HCT116 (cell line): ENCODE results near the gene SEC24B. TPM values are rescaled to one million over a fixed set of nuclear protein-coding genes. Genes with fewer than 3 reads are reported as not detected.

Source experiments
- ATAC-seq: fragments of 200-7000 bp; cut with Tn5 transposase; 2 replicates; pipeline ENCODE4 v1.9.1; 2020; ENCODE audit warnings: mild to moderate bottlenecking, moderate library complexity
- BruUV-seq: library from RNA; stranded (reverse); fragments of 400-500 nt; replicated peaks from 2 replicates; lab custom pipeline; 2021; lab: Mats Ljungman, UMichigan
- CTCF ChIA-PET: fragments of 300-600 bp; sonication (Branson Sonifier 250); formaldehyde crosslinking; loops from one replicate; lab custom pipeline; 2021; ENCODE audit warnings: antibody characterized with exemption; lab: Charles Lee
- POLR2A ChIA-PET: fragments of 300-600, 350-600 bp; sonication (Branson Sonifier 250); formaldehyde crosslinking; loops from one replicate; lab custom pipeline; 2021; ENCODE audit warnings: antibody characterized with exemption; lab: Charles Lee
- RAD21 ChIA-PET, 2 experiments: fragments of 300-600 bp; sonication (Branson Sonifier 250); formaldehyde crosslinking; loops; one replicate each; lab custom pipeline; 2023; ENCODE audit warnings: low total read pairs in 2 of 2; ENCODE audit not compliant: uncharacterized antibody in 2 of 2, unreplicated experiment in 2 of 2, low non-redundant PET in 1 of 2; lab: Charles Lee
- DNase-seq: peaks from one replicate; pipeline ENCODE4 v3.0.0-alpha.2; 2010; ENCODE audit warnings: low read depth, low spot score
- H2AFZ ChIP-seq: fragments of 200-600 bp; shearing (Covaris generic), sonication (generic); 2 replicates; pipeline ENCODE4 v1.6.1; 2017; ENCODE audit warnings: low read depth, mixed run types, mixed read lengths, antibody characterized with exemption, low read length; ENCODE audit not compliant: poor library complexity, severe bottlenecking
- H3K27ac ChIP-seq: 2 replicates; pipeline ENCODE4 v1.5.1; 2012; ENCODE audit warnings: low read depth, low read length
- H3K27me3 ChIP-seq: fragments of 200-600 bp; sonication (generic); 2 replicates; pipeline ENCODE4 v1.6.1; 2016; ENCODE audit warnings: mixed run types, low read length, mixed read lengths; ENCODE audit not compliant: insufficient read depth
- H3K36me3 ChIP-seq, 2 experiments: fragments of 200-500 bp in 1 of 2; fragments of 200-600 bp in 1 of 2; sonication (Bioruptor generic) in 1 of 2; sonication (generic) in 1 of 2; 2 replicates each; pipeline versions ENCODE4 v1.5.1 to v1.6.1; 2014 to 2016; ENCODE audit warnings: low read length in 2 of 2, inconsistent platforms in 1 of 2, mixed read lengths in 1 of 2, mixed run types in 1 of 2; ENCODE audit not compliant: insufficient read depth in 2 of 2, control insufficient read depth in 1 of 2
- H3K4me1 ChIP-seq, 2 experiments: fragments of 200-600 bp in 1 of 2; sonication (generic) in 1 of 2; 2 replicates each; pipeline versions ENCODE4 v1.5.1 to v1.6.1; 2012 to 2017; ENCODE audit warnings: low read length in 2 of 2, inconsistent platforms in 1 of 2, mild to moderate bottlenecking in 1 of 2, mixed read lengths in 1 of 2, mixed run types in 1 of 2, moderate library complexity in 1 of 2; ENCODE audit not compliant: insufficient read depth in 2 of 2, control insufficient read depth in 1 of 2
- H3K4me2 ChIP-seq: fragments of 200-600 bp; sonication (generic); 2 replicates; pipeline ENCODE4 v1.6.1; 2017; ENCODE audit warnings: mixed run types, low read length, mixed read lengths
- H3K4me3 ChIP-seq, 2 experiments: fragments of 200-600 bp in 1 of 2; sonication (generic) in 1 of 2; replicated peaks in 1 of 2; 2 replicates each; pipeline ENCODE4 v1.5.1; 2011 to 2016; ENCODE audit warnings: low read length in 2 of 2, control low read depth in 1 of 2, low read depth in 1 of 2, mild to moderate bottlenecking in 1 of 2, mixed read lengths in 1 of 2, mixed run types in 1 of 2
- H3K79me2 ChIP-seq: fragments of 200-600 bp; sonication (generic); 2 replicates; pipeline ENCODE4 v1.6.1; 2017; ENCODE audit warnings: mild to moderate bottlenecking, mixed run types, low read length, moderate library complexity, mixed read lengths; ENCODE audit not compliant: insufficient read depth
- H3K9ac ChIP-seq: fragments of 200-600 bp; sonication (generic); 2 replicates; pipeline ENCODE4 v1.6.1; 2016; ENCODE audit warnings: low read length, mixed read lengths
- H3K9me2 ChIP-seq: fragments of 200-600 bp; sonication (generic), shearing (Covaris generic); 2 replicates; pipeline ENCODE4 v1.6.1; 2017; ENCODE audit warnings: mixed run types, mild to moderate bottlenecking, moderate library complexity; ENCODE audit not compliant: insufficient read depth
- H3K9me3 ChIP-seq, 2 experiments: fragments of 200-500 bp in 1 of 2; fragments of 200-600 bp in 1 of 2; sonication (Bioruptor generic) in 1 of 2; sonication (generic) in 1 of 2; 2 replicates each; pipeline ENCODE4 v1.6.1; 2014 to 2017; ENCODE audit warnings: low read length in 2 of 2, mixed read lengths in 2 of 2, inconsistent platforms in 1 of 2, low read depth in 1 of 2, mild to moderate bottlenecking in 1 of 2, mixed run types in 1 of 2, moderate library complexity in 1 of 2; ENCODE audit not compliant: control insufficient read depth in 1 of 2, insufficient read depth in 1 of 2
- H4K20me1 ChIP-seq: fragments of 200-600 bp; sonication (generic), shearing (Covaris generic); 2 replicates; pipeline ENCODE4 v1.6.1; 2017; ENCODE audit warnings: mixed run types, mild to moderate bottlenecking, moderate library complexity; ENCODE audit not compliant: insufficient read depth
- CBX3 ChIP-seq: IDR thresholded peaks from 2 replicates; pipeline ENCODE4 v1.6.1; 2012; ENCODE audit warnings: low read depth
- CEBPB ChIP-seq: IDR thresholded peaks from 2 replicates; pipeline ENCODE4 v1.6.1; 2012; ENCODE audit warnings: low read depth
- EGR1 ChIP-seq: IDR thresholded peaks from 2 replicates; pipeline ENCODE4 v1.6.1; 2012; ENCODE audit warnings: low read depth
- RAD21 ChIP-seq: IDR thresholded peaks from 2 replicates; pipeline ENCODE4 v1.6.1; 2012; ENCODE audit warnings: low read depth, mild to moderate bottlenecking
- SIN3A ChIP-seq: IDR thresholded peaks from 2 replicates; pipeline ENCODE4 v1.6.1; 2012; ENCODE audit warnings: low read depth
- SP1 ChIP-seq: IDR thresholded peaks from 2 replicates; pipeline ENCODE4 v1.6.1; 2012; ENCODE audit warnings: low read depth
- SRF ChIP-seq: IDR thresholded peaks from 2 replicates; pipeline ENCODE4 v1.6.1; 2012; ENCODE audit warnings: low read depth
- TCF7L2 ChIP-seq: IDR thresholded peaks from 2 replicates; pipeline ENCODE4 v1.7.0; 2011; ENCODE audit warnings: borderline replicate concordance, inconsistent platforms; ENCODE audit not compliant: insufficient read depth, insufficient read length; ENCODE audit errors: extremely low read depth
- YY1 ChIP-seq: IDR thresholded peaks from 2 replicates; pipeline ENCODE4 v1.6.1; 2011; ENCODE audit warnings: low read length, low read depth, moderate library complexity, mild to moderate bottlenecking; ENCODE audit not compliant: insufficient replicate concordance; ENCODE audit errors: extremely low read depth
- ZFX ChIP-seq: fragments of 450-650 bp; IDR thresholded peaks from 2 replicates; pipeline ENCODE4 v1.6.1; 2017
- ZNF274 ChIP-seq: fragments of 200-500 bp; sonication (Bioruptor generic); IDR thresholded peaks from 2 replicates; pipeline ENCODE4 v1.6.1; 2014; ENCODE audit warnings: mild to moderate bottlenecking, low read depth, low read length, inconsistent platforms
- intact Hi-C: fragments of 100-400 bp; cut with micrococcal nuclease; formaldehyde crosslinking; loops from 2 replicates; pipeline ENCODE4 v1.10.0; 2022
- total RNA-seq: library from RNA; stranded (reverse); gene quantifications from one replicate; pipeline ENCODE4 v1.2.1, GENCODE V29; 2021; ENCODE audit not compliant: unreplicated experiment
- TF ChIP-seq, protein P1 (sequence below): IDR thresholded peaks from 2 replicates; pipeline ENCODE4 v1.6.1; 2012; ENCODE audit warnings: low read depth

SEC24B gene
- total RNA-seq, 1 experiment from 2014 or later: 33.0 TPM

GRCh38 chr4:109410776-109411175, 22.8 kb upstream of the SEC24B start:
- intact Hi-C loops: no loop called here
- H3K27ac ChIP-seq: no peak overlapping the region
- no peaks in the 10 kb centered on the region for H3K36me3 ChIP-seq
- ChIA-PET CTCF (no interaction called here), RAD21 (no interaction called here), POLR2A (no interaction called here)
- no peaks in the 10 kb centered on the region for H3K9me2 ChIP-seq
- H3K4me1 ChIP-seq: peaks cover 0 to 7% of the 10 kb centered on the region in 2 experiments; a peak in 1 of 4 replicates
- no peak overlapping the region for H2AFZ ChIP-seq
- H3K4me2 ChIP-seq: no peak overlapping the region; the same call in 1 of the 2 replicates
- no peaks in the 10 kb centered on the region for H3K9me3 ChIP-seq
- ATAC-seq (peak; percentile 66), DNase-seq (peak; percentile 19)
- H3K4me3 ChIP-seq: no peak overlapping the region
- H3K27me3 ChIP-seq: no peaks in the 10 kb centered on the region
- BruUV-seq: no TSS peak
- H3K79me2 ChIP-seq: no peaks in the 10 kb centered on the region
- TF ChIP-seq SP1: no peak
- no peak for TF ChIP-seq ZFX
- TF ChIP-seq TCF7L2: no peak
- no peak for TF ChIP-seq RAD21
- no peak for TF ChIP-seq CEBPB
- TF ChIP-seq, protein P1, sequence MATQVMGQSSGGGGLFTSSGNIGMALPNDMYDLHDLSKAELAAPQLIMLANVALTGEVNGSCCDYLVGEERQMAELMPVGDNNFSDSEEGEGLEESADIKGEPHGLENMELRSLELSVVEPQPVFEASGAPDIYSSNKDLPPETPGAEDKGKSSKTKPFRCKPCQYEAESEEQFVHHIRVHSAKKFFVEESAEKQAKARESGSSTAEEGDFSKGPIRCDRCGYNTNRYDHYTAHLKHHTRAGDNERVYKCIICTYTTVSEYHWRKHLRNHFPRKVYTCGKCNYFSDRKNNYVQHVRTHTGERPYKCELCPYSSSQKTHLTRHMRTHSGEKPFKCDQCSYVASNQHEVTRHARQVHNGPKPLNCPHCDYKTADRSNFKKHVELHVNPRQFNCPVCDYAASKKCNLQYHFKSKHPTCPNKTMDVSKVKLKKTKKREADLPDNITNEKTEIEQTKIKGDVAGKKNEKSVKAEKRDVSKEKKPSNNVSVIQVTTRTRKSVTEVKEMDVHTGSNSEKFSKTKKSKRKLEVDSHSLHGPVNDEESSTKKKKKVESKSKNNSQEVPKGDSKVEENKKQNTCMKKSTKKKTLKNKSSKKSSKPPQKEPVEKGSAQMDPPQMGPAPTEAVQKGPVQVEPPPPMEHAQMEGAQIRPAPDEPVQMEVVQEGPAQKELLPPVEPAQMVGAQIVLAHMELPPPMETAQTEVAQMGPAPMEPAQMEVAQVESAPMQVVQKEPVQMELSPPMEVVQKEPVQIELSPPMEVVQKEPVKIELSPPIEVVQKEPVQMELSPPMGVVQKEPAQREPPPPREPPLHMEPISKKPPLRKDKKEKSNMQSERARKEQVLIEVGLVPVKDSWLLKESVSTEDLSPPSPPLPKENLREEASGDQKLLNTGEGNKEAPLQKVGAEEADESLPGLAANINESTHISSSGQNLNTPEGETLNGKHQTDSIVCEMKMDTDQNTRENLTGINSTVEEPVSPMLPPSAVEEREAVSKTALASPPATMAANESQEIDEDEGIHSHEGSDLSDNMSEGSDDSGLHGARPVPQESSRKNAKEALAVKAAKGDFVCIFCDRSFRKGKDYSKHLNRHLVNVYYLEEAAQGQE: no peak
- H4K20me1 ChIP-seq: no peaks in the 10 kb centered on the region
- no peak overlapping the region for H3K9ac ChIP-seq

DNA sequence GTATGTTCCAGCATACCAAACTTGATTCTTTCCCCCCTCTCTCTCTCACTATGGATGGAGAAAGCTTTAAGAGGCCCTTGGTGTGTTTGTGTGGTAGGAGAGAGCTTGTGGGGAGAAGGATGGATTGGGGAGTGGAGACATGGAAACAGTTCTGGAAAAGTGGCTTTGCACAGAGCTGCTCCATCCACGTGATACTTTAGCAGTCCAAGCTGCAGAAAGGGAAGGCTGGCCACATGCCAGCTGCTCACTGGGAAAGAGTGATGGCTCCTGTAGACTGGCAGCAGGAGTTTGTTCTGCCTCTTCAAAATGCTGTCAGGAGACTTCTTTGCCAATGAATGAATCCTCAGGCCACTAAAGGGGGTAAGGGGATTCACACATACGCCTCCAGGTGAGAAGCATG, 21.7 kb upstream of the SEC24B start:
- peaks cover 0 to 7% of the 10 kb centered on the region in 2 experiments; a peak in 1 of 4 replicates for H3K4me1 ChIP-seq
- H3K4me3 ChIP-seq: no peak overlapping the region
- H3K9me2 ChIP-seq: no peaks in the 10 kb centered on the region
- no peaks in the 10 kb centered on the region for H3K79me2 ChIP-seq
- CTCF ChIA-PET: no interaction called here
- RAD21 ChIA-PET: no interaction called here
- H3K9ac ChIP-seq: no peak overlapping the region
- BruUV-seq: no TSS peak
- no peak overlapping the region for H3K27ac ChIP-seq
- H3K36me3 ChIP-seq: no peaks in the 10 kb centered on the region
- ATAC-seq: no peak
- TF ChIP-seq SIN3A (no peak), TCF7L2 (no peak), EGR1 (no peak), YY1 (no peak), ZNF274 (no peak), SP1 (no peak), CBX3 (no peak), SRF (no peak), RAD21 (no peak)
- H3K27me3 ChIP-seq: no peaks in the 10 kb centered on the region
- H3K4me2 ChIP-seq: no peak overlapping the region
- POLR2A ChIA-PET: no interaction called here
- no peak overlapping the region for H2AFZ ChIP-seq
- DNase-seq: no peak
- H4K20me1 ChIP-seq: no peaks in the 10 kb centered on the region
- H3K9me3 ChIP-seq: no peaks in the 10 kb centered on the region
- intact Hi-C loops: no loop called here
